ENCODE measurements around the gene PACSIN3.

DNA sequence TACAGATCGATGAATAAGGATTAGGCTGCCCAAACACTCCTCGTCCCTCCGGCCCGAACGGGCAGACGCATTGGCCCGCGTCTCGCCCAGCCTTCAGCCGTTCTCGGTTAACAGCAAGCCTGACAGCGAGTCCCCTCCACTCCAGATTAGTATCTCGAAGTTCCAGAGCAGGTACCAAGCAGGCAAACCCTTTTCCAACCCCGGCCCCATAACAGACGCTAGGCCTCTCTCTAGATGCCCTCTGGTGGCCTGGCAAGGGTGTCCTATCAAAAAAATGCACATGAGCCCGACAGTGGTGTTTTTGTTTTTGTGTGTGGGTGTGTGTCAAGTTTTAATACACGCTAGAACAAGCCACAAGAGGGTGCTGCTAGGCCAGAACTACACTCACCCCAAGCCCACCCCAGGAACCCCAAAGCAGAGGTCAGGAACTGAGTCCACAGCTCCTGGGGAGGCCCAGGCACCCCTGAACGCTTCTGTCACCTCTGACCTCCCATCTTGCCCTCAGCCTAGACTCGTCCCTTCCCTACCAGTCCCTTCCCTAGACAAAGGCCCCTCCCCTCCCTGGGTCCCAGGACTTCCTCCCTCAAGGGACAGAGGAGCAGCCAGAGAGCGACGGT, 8.9 kb downstream of the PACSIN3 start:
- TF ChIP-seq, protein P1, sequence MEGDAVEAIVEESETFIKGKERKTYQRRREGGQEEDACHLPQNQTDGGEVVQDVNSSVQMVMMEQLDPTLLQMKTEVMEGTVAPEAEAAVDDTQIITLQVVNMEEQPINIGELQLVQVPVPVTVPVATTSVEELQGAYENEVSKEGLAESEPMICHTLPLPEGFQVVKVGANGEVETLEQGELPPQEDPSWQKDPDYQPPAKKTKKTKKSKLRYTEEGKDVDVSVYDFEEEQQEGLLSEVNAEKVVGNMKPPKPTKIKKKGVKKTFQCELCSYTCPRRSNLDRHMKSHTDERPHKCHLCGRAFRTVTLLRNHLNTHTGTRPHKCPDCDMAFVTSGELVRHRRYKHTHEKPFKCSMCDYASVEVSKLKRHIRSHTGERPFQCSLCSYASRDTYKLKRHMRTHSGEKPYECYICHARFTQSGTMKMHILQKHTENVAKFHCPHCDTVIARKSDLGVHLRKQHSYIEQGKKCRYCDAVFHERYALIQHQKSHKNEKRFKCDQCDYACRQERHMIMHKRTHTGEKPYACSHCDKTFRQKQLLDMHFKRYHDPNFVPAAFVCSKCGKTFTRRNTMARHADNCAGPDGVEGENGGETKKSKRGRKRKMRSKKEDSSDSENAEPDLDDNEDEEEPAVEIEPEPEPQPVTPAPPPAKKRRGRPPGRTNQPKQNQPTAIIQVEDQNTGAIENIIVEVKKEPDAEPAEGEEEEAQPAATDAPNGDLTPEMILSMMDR (IDR thresholded peaks at IDR 0.05; ENCODE audit: control extremely low read depth in 1 of 3, insufficient read depth in 1 of 3, low read depth in 1 of 3, low read length in 3 of 3): peak in 2 of 3 experiments; percentile 57 to 61; a peak in 3 of 4 replicates
- no peak for TF ChIP-seq NRF1 (IDR thresholded peaks at IDR 0.05; ENCODE audit: low read depth, low read length)
- TF ChIP-seq PHF8 (conservative IDR thresholded peaks at IDR 0.05; ENCODE audit: low read depth, low read length): no peak
- TF ChIP-seq USF2 (IDR thresholded peaks at IDR 0.05; ENCODE audit: low read length): no peak
- TF ChIP-seq EP300 (IDR thresholded peaks at IDR 0.05; ENCODE audit: borderline replicate concordance in 1 of 2, low read depth in 2 of 2, low read length in 2 of 2): no peak
- TF ChIP-seq EZH2 (IDR thresholded peaks at IDR 0.05; ENCODE audit: low read depth, low read length, severe bottlenecking): no peak
- TF ChIP-seq TCF12 (IDR thresholded peaks at IDR 0.05; ENCODE audit: low read depth, low read length): no peak
- no peak for TF ChIP-seq POU5F1 (IDR thresholded peaks at IDR 0.05; ENCODE audit: low read depth, low read length)
- TF ChIP-seq SUZ12 (IDR thresholded peaks at IDR 0.05; ENCODE audit: low read length): no peak
- TF ChIP-seq POLR2AphosphoS5 (IDR thresholded peaks at IDR 0.05; ENCODE audit: low read depth, low read length): no peak
- no peak for TF ChIP-seq RBBP5 (IDR thresholded peaks at IDR 0.05; ENCODE audit: borderline replicate concordance, low read depth, low read length)
- TF ChIP-seq TAF7 (optimal IDR thresholded peaks at IDR 0.05; ENCODE audit: borderline replicate concordance, low read depth, low read length): no peak
